GM18526 (cell line): Measurements from ENCODE around the gene KIAA1671.

ENCODE experiments used
- POLR2A ChIP-seq: IDR thresholded peaks from 3 replicates; pipeline ENCODE4 v1.6.1; 2011; ENCODE audit not compliant: insufficient read length; ENCODE audit errors: extremely low read depth

The KIAA1671 gene

GRCh38 chr22:25210793-25211192, 258.3 kb downstream of the KIAA1671 start:
- no peak for TF ChIP-seq POLR2A

DNA sequence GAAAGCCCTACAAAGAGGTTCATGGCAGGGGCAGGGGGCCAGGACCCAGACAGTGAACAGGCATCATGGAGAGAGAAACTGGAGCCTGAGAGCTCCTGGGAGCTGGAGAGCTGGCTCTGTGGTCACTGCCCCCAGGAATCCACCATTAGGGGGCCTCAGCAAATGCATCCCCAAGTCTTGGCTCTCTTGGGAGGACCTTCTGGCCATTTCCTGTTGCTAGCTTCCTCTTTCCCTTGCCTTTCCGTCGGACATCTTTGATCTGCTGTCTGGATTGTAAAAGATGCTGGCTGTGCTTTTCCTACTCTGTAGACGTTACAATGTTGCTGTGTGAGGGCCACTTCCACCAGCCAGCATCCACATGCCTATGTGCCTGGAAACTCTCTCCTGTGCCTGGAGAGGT, 259.8 kb downstream of the KIAA1671 start:
- TF ChIP-seq POLR2A = no peak

- no peak for TF ChIP-seq POLR2A
These were observed 260.7 kb downstream of the KIAA1671 start for GRCh38 chr22:25213221-25213620.

GRCh38 chr22:25216230-25216629, 263.7 kb downstream of the KIAA1671 start:
- TF ChIP-seq POLR2A = no peak

- TF ChIP-seq POLR2A = no peak
These were observed 266.7 kb downstream of the KIAA1671 start, which contains the start of gene CRYBB2 for GRCh38 chr22:25219211-25219689. Gene CRYBB2 (plus strand): TSS chr22:25219639. CDS start chr22:25221430, 1,791 bp downstream.

DNA sequence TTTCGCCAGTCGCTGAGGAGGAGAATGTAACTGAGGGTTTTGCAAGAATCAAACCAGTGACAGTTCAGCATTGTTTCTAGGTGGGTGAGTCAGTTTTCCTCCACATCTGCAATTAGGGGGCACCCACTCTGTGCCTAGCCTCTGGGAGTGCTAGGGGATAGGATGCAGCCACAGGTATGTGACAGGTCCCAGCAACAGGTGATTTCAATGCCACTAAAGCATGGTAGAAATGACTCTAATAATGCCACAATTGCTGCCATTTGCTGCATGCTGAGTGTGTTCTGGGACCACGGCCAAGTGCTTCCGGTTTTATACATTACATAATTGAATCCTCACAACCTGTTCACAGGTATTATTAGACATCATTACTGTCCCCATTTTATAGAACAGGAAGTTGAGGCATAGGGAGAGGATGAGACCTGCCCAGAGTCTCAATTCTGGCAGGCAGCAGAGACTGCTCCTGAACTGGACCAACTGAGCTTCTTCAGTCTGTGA, 267.5 kb downstream of the KIAA1671 start:
- TF ChIP-seq POLR2A = no peak

- no peak for TF ChIP-seq POLR2A
These were observed 269.3 kb downstream of the KIAA1671 start for GRCh38 chr22:25221790-25222189.

DNA sequence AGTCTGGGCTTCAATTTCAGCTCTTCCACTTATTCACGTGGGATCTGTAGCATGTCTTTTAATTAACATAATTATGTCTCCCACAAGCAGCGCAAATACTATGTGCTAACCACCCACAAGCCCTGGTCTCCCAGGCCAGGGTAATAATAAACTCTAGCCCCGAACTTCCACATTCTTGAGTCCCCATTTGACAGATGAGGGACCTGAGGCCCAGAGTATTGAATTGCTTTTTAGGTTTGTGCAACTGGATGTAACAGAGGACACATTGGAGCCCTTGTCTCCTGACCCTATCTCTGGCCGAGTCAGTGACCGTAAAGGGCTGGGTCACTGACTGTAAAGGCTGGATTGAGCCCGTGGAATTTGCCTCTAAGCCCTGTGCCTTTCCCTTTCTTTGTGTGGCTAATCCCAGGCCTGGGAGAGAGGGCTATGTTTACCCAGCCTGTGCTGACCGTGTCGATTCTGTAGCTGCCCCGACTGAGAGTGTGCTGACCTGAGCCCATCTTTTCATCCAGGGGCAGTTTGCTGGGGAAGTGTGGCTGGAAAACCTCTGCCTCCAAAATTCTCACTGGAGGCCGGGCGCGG, 270.8 kb downstream of the KIAA1671 start:
- TF ChIP-seq POLR2A = no peak

DNA sequence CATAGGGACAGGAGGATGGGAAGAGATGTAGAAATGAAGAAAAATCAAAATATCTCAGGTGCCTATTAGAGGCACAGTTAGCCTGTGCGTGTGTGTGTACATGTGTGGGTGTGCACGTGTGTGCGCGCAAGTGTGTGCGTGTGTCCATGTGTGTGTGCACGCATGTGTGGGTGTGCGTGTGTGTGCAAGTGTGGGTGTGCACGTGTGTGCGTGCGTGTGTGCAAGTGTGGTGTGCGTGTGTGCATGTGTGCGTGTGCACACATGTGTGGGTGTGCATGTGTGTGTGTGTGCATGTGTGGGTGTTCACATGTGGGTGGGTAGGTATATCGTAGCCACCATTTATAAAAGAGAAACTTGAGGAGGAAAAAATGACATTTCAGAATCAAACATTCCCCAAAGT, 276.3 kb downstream of the KIAA1671 start:
- no peak for TF ChIP-seq POLR2A

DNA sequence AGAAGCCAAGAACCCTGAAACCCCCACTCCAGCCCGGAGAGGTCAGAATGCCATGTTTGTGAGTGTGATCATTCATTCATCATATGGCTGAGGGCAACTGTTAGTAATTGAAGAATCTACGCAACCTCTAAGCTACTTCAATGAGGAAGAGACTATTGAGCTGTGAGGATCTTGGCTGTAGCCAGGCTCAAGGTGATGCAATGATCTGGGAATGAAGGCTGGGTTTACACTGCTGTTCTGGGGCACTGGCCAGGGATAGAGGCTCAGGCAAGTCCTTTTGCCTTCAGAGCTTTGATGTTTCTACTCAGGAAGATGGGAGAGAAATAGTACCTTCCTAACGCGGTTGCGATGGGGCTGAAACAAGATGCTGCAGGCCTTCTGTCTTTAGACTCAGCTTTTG, 279.8 kb downstream of the KIAA1671 start:
- no peak for TF ChIP-seq POLR2A

DNA sequence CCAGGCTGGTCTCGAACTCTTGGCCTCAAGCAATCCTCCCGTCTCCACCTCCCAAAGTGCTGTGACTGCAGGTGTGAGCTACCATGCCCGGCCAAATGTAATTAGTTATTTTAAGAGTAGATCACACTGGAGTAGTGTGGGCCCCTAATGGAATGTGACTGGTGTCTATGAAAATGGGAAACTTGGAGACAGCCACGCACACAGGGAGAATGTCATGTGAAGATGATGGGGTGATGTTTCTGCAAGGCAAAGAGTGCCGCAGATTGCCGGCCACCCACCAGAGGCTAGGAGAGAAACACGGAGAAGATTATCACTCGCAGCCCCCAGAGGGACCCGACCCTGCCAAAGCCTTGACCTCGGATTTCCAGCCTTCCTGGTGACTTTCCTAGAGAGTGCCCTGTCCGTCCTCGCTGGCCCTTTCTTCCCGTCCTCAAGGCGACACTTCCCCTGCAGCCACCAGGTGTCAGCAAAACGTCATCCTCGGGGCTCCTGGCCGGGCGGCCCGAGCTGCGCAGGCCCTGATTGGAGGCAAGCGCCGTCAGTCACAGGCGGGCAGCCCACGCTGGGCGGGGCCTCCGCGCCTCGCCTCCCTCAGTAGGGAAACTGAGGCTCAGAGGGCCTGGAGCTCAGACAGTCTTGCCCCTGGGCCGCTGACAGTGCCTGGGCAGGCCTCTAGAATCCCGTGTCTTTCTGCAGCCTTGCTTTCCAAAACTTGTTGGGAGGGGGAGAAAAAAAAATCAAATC, 283.2 kb downstream of the KIAA1671 start:
- no peak for TF ChIP-seq POLR2A

GRCh38 chr22:25236417-25236816, 283.9 kb downstream of the KIAA1671 start:
- TF ChIP-seq POLR2A = no peak

DNA sequence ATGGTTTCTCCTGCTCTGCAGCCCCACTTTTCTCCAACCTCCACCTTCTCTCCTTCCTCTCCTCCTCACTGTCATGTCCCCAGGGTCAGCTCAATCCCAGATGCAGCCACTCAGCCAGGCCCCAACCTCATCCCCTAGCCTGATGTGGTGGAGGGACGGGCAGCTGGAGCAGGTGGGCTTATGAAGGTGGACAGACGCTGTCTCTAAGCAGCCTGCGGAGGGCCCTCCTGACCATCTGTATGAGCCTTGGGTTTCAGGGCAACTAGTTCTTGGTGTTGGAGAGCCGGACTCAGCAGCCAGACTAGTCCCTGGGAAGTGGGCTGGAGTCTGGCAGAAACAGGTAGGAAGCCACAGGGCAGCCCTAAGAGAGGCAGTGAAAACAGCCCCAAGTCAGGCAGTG, 285.0 kb downstream of the KIAA1671 start:
- no peak for TF ChIP-seq POLR2A
